NB4 (cell line): ENCODE measurements around the gene DAGLB.

Source experiments
- DNase-seq: peaks from one replicate; pipeline ENCODE4 v3.0.0; 2010; ENCODE audit warnings: low read depth
- H3K4me3 ChIP-seq: one replicate; pipeline ENCODE4 v1.5.1; 2011; ENCODE audit warnings: mild to moderate bottlenecking, low read depth, low read length, moderate library complexity
- CTCF ChIP-seq: IDR thresholded peaks from one replicate; pipeline ENCODE4 v1.5.1; 2012; ENCODE audit warnings: low read depth, low read length
- MAX ChIP-seq: IDR thresholded peaks from 2 replicates; pipeline ENCODE4 v1.6.1; 2011; ENCODE audit warnings: low read depth, low read length
- MYC ChIP-seq: IDR thresholded peaks from 2 replicates; pipeline ENCODE4 v1.6.1; 2011; ENCODE audit warnings: low read depth, low read length
- POLR2A ChIP-seq: IDR thresholded peaks from 2 replicates; pipeline ENCODE4 v1.6.1; 2011; ENCODE audit warnings: mild to moderate bottlenecking; ENCODE audit not compliant: insufficient read length; ENCODE audit errors: extremely low read depth

Gene DAGLB

GRCh38 chr7:6395898-6396595 lies 51.7 kb downstream of the DAGLB start:
- TF ChIP-seq POLR2A, result no peak
- no peak for TF ChIP-seq MAX
- TF ChIP-seq MYC, result no peak
- no peak for TF ChIP-seq CTCF
- H3K4me3 ChIP-seq, result no peak overlapping the region
- DNase-seq, result no peak

GRCh38 chr7:6394114-6394513 lies 53.6 kb downstream of the DAGLB start:
- no peak for DNase-seq
- TF ChIP-seq POLR2A (no peak), MYC (no peak), CTCF (no peak)
- H3K4me3 ChIP-seq, result no peak overlapping the region

GRCh38 chr7:6393667-6394056 lies 54.1 kb downstream of the DAGLB start:
- TF ChIP-seq MAX (no peak), CTCF (no peak), MYC (no peak), POLR2A (no peak)
- H3K4me3 ChIP-seq, result no peak overlapping the region
- DNase-seq, result no peak

DNA sequence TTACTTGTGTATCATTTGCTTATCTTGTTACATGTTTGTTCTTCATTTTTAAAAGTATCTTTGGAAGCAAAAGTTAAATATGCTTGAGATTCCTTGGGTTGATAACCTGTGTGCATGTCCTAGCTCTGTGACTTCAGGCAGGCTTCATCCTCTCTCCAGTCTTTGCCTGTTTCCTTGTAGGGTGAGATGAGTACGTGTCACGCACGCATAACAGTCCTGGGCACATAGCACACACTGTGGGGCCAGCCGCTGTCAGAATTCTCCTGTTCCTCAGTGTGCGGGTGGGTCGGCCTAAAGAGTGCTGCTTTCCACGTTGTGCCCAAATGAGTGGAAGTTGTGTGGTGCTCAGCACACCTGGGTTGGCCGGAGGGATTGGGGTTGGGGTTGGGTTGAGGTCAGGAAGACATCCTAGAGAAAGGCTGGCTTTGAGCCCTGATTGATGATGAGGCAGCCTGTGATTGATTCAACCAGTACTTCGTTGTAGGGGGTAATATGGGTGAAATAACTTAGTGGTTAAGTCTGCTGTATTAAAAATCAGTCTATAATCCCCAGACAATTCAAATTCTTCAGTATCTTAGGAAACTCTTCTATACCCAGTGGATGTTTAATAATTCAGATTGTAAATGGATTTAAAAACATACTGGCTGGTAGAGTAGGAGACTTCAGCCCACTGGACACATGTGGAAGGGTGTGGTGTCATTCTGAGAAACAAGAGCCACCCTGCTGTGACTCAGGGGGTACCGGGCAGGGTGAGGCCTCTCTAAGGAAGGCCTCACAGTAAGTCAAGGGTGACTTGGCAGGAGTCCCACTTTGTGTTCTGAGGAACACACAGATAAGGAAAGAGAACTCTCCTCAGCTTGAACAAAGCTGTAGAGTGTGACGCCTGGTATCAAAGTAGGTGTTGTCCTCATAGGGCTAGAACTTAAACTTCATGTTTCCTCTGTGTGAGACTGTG lies 54.8 kb downstream of the DAGLB start:
- peak; percentile 62 for DNase-seq
- no peak overlapping the region for H3K4me3 ChIP-seq
- TF ChIP-seq MAX (no peak), MYC (no peak), CTCF (no peak), POLR2A (no peak)

DNA sequence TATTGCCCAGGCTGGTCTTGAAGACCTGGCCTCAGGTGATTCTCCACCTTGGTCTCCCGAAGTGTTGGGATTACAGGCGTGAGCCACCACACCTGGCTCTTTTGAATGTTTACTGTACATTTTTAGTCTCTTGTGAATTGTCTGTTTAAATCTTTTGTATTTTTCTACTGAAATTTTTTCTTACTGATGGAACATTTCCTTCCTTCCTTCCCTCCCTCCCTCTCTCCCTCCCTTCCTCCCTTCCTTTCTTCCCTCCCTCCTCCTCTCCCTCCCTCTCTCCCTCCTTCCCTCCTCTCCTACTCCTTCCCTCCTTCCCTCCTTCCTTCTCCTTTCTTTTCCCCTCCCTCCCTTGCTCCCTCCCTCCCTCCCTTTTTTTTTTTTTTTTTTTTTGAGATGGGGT lies 58.0 kb downstream of the DAGLB start:
- DNase-seq, result no peak
- no peak overlapping the region for H3K4me3 ChIP-seq
- TF ChIP-seq CTCF, result no peak
- TF ChIP-seq MYC, result no peak
- no peak for TF ChIP-seq MAX
- no peak for TF ChIP-seq POLR2A

GRCh38 chr7:6387734-6388294 lies 59.9 kb downstream of the DAGLB start:
- DNase-seq, result no peak
- no peak overlapping the region for H3K4me3 ChIP-seq
- TF ChIP-seq POLR2A (no peak), MYC (no peak), MAX (no peak), CTCF (no peak)
